Aorta (tissue), 5 donors: Measurements from ENCODE around the gene HINT2. TPM values are rescaled to one million over a fixed set of nuclear protein-coding genes. Genes with fewer than 3 reads are reported as not detected.

Experiments used
- ATAC-seq: fragments of 200-7000 bp; cut with Tn5 transposase; one replicate; pipeline ENCODE4 v1.9.1; 2022; ENCODE audit warnings: moderate library complexity; ENCODE audit not compliant: low FRiP score
- DNase-seq, 2 donors: peaks; one replicate each; pipeline ENCODE4 v3.0.0-alpha.2; 2020
- H3K27ac ChIP-seq, 2 donors: one replicate each; pipeline ENCODE4 v1.5.1; 2013; ENCODE audit warnings: low read length in 2 of 2, mild to moderate bottlenecking in 2 of 2, moderate library complexity in 2 of 2, control low read depth in 1 of 2, inconsistent platforms in 1 of 2, low read depth in 1 of 2
- H3K27me3 ChIP-seq, 2 donors: one replicate each; pipeline ENCODE4 v1.6.1; 2013; ENCODE audit warnings: control low read depth in 1 of 2, low read length in 1 of 2, mild to moderate bottlenecking in 1 of 2, moderate library complexity in 1 of 2; ENCODE audit not compliant: insufficient read depth in 2 of 2, control insufficient read depth in 1 of 2
- H3K36me3 ChIP-seq, 2 donors: one replicate each; pipeline ENCODE4 v1.6.1; 2013; ENCODE audit warnings: control low read depth in 1 of 2, low read length in 1 of 2, mild to moderate bottlenecking in 1 of 2; ENCODE audit not compliant: insufficient read depth in 2 of 2, control insufficient read depth in 1 of 2
- H3K4me1 ChIP-seq, 2 donors: one replicate each; pipeline ENCODE4 v1.6.1; 2013; ENCODE audit warnings: low read length in 2 of 2, control low read depth in 1 of 2, mild to moderate bottlenecking in 1 of 2, moderate library complexity in 1 of 2; ENCODE audit not compliant: insufficient read depth in 2 of 2, control insufficient read depth in 1 of 2
- H3K4me3 ChIP-seq, 2 donors: one replicate each; pipeline ENCODE4 v1.5.1; 2013; ENCODE audit warnings: low read length in 2 of 2, control low read depth in 1 of 2, mild to moderate bottlenecking in 1 of 2
- H3K9me3 ChIP-seq: one replicate; pipeline ENCODE4 v1.6.1; 2013; ENCODE audit warnings: mild to moderate bottlenecking, low read length; ENCODE audit not compliant: control insufficient read depth
- WGBS, 2 donors: extraction: QIAGEN DNeasy Blood & Tissue Kit; methylation state at CpG; one replicate each; pipeline ENCODE4 v1.1.7; 2013; 5-methylcytosine and 5-hydroxymethylcytosine counted together
- intact Hi-C, 2 donors: fragments of 100-400 bp; cut with DNase I; formaldehyde crosslinking; loops; one replicate each; pipeline versions ENCODE4 v1.14.2 to v1.15.0; 2022
- polyA plus RNA-seq, 2 donors: library from polyadenylated mRNA; stranded (reverse); fragments of 200-250 nt; gene quantifications; one replicate each; pipeline ENCODE4 v1.2.3, GENCODE V29; 2013
- total RNA-seq, 2 donors: library from RNA; stranded (reverse); fragmentation: NEBNext Ultra II Directional; extraction: Animal tissue kit (Norgen Biotek cat#: 25700); gene quantifications; one replicate each; pipeline ENCODE4 v1.2.1, GENCODE V29; 2021
- donor health status: healthy with polysubstance abuse.
- donor health status: Bipolar disorder and iron deficiency.
- donor health status: DM: no; HTN: no; CAD: no.
- donor health status: DM: no; HTN: no; CAD: no.
- donor health status: DM: yes; HTN: yes; CAD: no.

HINT2 gene
- total and polyA plus RNA-seq, 4 donors: 21.3 to 61.5 (median 30.4) TPM

DNA sequence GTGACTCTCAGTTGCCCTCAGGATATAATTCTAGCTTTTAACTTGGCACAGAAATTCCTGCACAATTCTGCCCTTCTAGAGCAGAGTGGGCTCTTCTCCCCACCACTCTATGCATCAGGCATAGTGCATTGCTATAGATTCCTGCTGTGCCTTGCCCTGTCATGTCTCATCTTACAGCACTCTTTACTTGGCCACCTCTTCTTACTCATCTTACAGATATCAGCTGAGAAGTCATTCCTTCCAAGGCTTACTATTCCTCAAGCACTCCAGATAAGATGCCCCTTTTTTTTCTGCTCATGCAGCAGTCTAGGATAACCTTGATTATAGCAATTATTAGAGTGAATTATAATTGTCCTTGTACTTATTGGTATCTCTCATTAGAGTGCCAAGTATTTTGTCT, 8.1 kb upstream of the HINT2 start:
- Histone ChIP-seq H3K9me3 (no peaks in the 10 kb centered on the region), H3K27ac (no peak overlapping the region), H3K36me3 (no peaks in the 10 kb centered on the region), H3K4me3 (no peak overlapping the region), H3K27me3 (no peaks in the 10 kb centered on the region), H3K4me1 (no peaks in the 10 kb centered on the region)
- intact Hi-C loops: no loop called here
- no peak for DNase-seq
- ATAC-seq: no peak

DNA sequence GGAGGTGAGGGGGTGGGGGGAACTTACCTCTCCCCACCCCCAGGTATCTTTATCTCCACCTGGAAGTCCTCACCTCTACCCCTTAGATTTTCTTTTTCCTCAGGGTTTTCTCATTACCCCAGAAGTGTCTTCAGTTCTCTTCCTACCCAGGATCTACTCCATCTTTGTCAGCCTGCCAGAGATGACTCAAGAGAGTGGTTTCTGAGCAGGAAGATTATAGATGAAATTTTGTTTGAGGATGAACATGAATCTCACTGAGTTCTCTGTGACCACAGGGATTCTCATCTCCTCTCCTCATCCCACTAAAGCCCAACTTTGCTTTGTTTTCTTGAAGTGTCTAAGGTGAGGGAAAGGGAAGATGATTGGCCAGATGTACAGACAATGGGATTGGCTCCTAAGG, 5.2 kb upstream of the HINT2 start:
- intact Hi-C loops: no loop called here
- no peak overlapping the region for H3K4me3 ChIP-seq
- H3K36me3 ChIP-seq: no peaks in the 10 kb centered on the region
- DNase-seq (no peak), ATAC-seq (no peak)
- H3K27me3 ChIP-seq: no peaks in the 10 kb centered on the region
- H3K4me1 ChIP-seq: no peaks in the 10 kb centered on the region
- H3K27ac ChIP-seq: no peak overlapping the region
- H3K9me3 ChIP-seq: no peaks in the 10 kb centered on the region

DNA sequence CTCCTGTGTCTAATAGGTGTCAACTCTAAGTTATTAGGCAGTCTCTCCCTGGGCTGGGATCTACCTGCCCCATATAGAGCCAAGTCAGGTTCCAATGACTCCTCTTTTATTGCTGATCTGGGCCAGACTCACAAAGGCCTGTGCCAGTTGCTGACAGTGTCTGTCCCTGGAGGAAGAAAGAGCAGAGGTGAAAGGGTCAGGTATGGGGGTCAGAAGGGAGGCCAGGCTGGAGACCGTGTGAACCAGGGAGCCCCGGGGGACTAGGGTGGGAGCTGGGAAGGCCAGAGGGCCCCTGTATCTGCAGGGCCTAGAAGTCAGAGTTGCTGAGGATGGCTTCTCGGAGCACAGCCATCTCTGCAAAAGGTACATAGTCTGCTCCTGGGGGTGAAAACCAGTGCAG, 3.5 kb upstream of the HINT2 start:
- Histone ChIP-seq H3K36me3 (no peaks in the 10 kb centered on the region), H3K9me3 (no peaks in the 10 kb centered on the region), H3K27ac (no peak overlapping the region), H3K4me3 (no peak overlapping the region), H3K27me3 (no peaks in the 10 kb centered on the region), H3K4me1 (no peaks in the 10 kb centered on the region)
- DNase-seq: no peak
- 80 to 88% methylated on average over 3 of the region's 3 CpGs for WGBS, 2 donors
- intact Hi-C loops: no loop called here
- no peak for ATAC-seq

DNA sequence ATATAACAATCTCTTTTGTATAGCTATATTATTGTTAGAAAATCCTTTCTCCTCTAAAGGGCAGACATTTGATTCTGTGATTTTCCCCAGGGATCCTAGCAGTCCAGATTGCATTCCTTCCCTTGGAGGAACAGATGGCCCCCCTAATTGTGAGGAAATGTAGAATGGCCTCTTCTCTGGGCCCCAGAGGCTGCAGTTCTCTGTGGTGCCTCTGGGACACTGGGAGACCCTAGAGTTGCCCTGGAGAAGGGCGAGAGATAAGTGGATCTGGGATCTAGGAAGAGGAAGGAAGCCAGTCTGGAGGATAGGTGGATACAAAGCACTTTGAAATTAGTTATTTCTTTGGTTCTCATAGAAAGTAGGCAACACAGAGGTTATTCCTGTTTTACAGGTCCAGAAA, 1.9 kb upstream of the HINT2 start:
- no peak overlapping the region for H3K4me3 ChIP-seq
- H3K4me1 ChIP-seq: no peaks in the 10 kb centered on the region
- no peaks in the 10 kb centered on the region for H3K36me3 ChIP-seq
- ATAC-seq (no peak), DNase-seq (no peak)
- intact Hi-C loops: no loop called here
- H3K27me3 ChIP-seq: no peaks in the 10 kb centered on the region
- no peaks in the 10 kb centered on the region for H3K9me3 ChIP-seq
- WGBS, 2 donors: 59 to 69% methylated on average over 1 of the region's 1 CpG
- no peak overlapping the region for H3K27ac ChIP-seq

DNA sequence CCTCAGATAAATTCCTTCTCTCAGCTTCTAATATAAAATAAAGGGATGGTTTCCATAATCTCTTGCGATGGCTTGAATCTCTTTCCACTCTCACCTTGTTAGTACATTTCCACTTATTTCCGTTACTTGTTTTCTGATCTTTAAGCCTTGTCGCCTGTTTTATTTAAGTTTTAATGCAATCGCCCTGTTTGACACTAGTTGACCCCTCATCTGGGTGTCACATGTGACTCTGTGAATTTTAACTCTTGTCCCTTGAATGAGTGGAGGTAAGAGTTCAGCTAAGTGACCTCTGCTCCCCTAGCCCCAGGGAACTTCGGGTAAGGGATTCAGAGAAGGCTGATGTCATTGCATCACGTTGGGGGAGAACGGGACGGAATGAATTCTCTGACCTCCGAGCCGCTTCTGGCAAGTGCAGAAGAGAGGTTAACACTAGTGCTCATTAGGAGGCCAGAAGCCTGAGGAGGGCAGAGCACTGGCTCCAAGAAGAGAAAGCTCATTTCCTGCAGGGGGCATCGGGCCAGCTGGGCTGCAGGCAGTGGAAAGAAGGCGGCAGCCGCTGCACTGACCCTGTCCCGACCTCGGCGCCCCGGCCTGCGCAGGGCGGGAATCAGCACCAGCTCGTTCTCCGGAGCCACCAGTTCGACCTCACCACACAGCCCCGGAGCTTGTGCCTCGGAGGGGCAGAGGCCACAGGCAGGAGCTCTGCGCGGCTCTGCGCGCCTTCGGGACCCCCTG, 569 bp downstream of the HINT2 start:
- Histone ChIP-seq H3K4me3 (peak overlapping the region; percentile 71 to 87), H3K4me1 (no peaks in the 10 kb centered on the region), H3K9me3 (no peaks in the 10 kb centered on the region), H3K36me3 (no peaks in the 10 kb centered on the region), H3K27ac (peak overlapping the region; percentile 58 to 96), H3K27me3 (no peaks in the 10 kb centered on the region)
- ATAC-seq (peak; percentile 63), DNase-seq (peak; percentile 82 to 90)
- WGBS, 2 donors: 7 to 9% methylated on average over 26 to 29 of the region's 29 CpGs
- intact Hi-C loops: no loop called here

DNA sequence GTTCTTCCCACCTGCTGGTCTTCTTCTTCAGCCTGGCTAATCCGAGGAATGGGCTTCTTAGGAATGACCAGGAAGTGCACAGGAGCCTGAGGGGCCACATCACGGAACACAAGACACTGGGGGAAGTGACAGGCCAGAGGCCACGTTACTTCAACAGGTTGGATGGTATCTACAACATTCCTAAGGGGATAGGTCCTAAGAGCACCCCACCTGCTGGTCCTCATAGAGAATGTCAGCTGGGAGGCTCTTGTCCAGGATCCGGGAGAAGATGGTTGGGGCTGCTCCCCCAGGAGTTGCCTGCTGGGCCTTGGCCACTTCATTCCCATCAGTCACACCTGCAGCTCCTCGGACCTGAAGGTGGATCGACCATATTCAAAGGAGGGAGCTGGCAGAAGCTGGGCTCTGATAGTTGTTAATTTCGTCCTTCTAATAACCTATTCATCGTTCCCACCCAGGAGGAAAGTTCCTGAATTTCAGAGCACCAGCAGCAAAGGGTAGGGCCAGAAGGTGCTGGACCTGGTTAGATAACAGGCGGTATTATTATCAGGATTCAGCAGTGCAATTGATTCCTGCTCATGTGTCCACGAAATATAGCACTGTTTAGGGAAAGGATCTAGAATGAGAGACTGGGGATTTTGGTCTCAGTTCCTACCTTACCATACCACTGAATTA, 1.3 kb downstream of the HINT2 start:
- DNase-seq (no peak), ATAC-seq (no peak)
- H3K9me3 ChIP-seq: no peaks in the 10 kb centered on the region
- H3K4me3 ChIP-seq: no peak overlapping the region
- no peaks in the 10 kb centered on the region for H3K36me3 ChIP-seq
- WGBS, 2 donors: 73% methylated on average over 10 of the region's 10 CpGs
- H3K27ac ChIP-seq: peak overlapping the region in 1 of 2 donors; percentile 34
- no peaks in the 10 kb centered on the region for H3K4me1 ChIP-seq
- H3K27me3 ChIP-seq: no peaks in the 10 kb centered on the region
- intact Hi-C loops: no loop called here

DNA sequence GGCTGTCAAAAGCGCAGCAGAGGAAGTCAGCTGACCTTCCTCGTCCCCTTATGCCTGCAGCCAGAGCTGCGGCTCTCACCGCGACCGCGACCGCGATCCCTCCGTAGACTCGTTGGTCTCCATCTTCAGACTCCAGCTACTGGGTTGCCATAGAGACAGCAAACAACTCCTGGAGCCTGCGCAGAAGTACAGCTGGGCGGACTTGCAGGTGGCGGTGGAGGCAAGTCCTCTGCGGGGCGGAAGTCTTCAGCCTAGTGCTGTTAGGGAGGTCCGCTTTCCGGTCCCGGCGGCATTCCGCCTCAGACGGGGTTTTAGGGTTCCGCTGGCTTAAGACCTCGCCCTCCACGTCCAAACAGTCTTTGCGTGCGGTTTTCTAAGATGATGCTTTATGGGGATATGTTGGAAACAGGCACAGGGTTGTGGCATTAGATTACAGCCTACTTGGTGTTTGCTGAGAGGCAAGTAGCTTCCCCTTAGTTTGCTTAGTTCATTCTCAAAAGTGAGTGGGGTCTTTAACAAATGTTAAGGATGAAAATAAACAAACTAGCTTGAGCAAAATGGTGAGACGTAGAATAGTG, 2.7 kb downstream of the HINT2 start, which contains the start of gene SPAG8:
Gene SPAG8 (minus strand): TSS at position 238 of the 578 bp plus-strand sequence. CDS start 115 bp downstream, at position 123.
- H3K4me3 ChIP-seq: peak within 1 kb of the TSS; percentile 34 to 38
- H3K27me3 ChIP-seq: no peaks in the 10 kb centered on the region
- no peaks in the 10 kb centered on the region for H3K36me3 ChIP-seq
- H3K27ac ChIP-seq: peak within 1 kb of the TSS; percentile 12 to 50
- DNase-seq: peak; percentile 97
- H3K9me3 ChIP-seq: no peaks in the 10 kb centered on the region
- peak; percentile 83 for ATAC-seq
- WGBS, 2 donors: 1% methylated on average over 28 of the region's 28 CpGs
- intact Hi-C loops: no loop called here
- no peaks in the 10 kb centered on the region for H3K4me1 ChIP-seq

DNA sequence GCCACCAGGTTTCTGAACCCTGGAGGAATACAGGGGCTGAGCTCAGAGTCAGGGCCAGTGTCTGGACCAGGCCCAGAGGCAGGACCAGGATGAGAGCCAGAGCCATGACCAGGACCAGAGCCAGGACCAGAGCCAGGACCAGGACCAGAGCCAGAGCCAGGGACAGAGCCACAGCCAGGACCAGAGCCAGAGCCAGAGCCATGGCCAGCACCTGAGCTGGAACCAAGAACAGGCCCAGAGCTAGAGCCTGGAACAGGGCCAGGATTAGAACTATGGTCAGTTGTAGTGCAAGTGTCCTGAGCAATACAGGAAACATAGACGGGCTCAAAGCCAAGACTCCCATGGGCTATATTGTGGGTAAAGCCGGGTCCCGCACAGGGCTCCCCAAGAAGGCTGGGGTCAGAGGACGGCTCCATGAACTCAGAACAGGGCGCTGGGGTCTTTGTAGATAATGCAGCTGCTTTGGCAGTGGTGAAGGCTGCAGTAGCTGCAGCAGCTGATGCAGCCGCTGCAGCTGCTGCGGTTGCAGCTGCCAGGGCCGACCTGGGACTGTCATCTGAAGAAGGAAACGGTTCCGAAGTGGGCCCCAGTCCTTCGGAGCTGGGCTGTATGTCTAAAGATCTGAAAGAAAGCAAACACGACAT, 3.3 kb downstream of the HINT2 start:
- H3K9me3 ChIP-seq: no peaks in the 10 kb centered on the region
- intact Hi-C loops: no loop called here
- H3K27ac ChIP-seq: peak overlapping the region in 1 of 2 donors; percentile 11
- no peaks in the 10 kb centered on the region for H3K36me3 ChIP-seq
- peak in 1 of 2 donors; percentile 72 for DNase-seq
- WGBS, 2 donors: 1 to 3% methylated on average over 12 of the region's 12 CpGs
- H3K4me3 ChIP-seq: peak overlapping the region; percentile 34 to 38
- H3K27me3 ChIP-seq: no peaks in the 10 kb centered on the region
- ATAC-seq: no peak
- no peaks in the 10 kb centered on the region for H3K4me1 ChIP-seq
